ENCODE measurements around the gene MXD4.

Gene MXD4

GRCh38 chr4:2248821-2249261 is 13.1 kb downstream of the MXD4 start:
- DNase-seq (ENCODE audit: extremely low spot score), result no peak
- ChIA-PET POLR2A (interaction anchor here (1.0 to 1.1 kb wide), 2 partner anchors 8 to 13 kb away, joined by 4 to 5 read pairs; partner anchors contain the start of gene MXD4), CTCF (no interaction called here)
- TF ChIP-seq PKNOX1 (IDR thresholded peaks at IDR 0.05) (no peak), SP1 (IDR thresholded peaks at IDR 0.05) (no peak), SUZ12 (IDR thresholded peaks at IDR 0.05) (no peak), ARNT (IDR thresholded peaks at IDR 0.05) (no peak), FOXA1 (IDR thresholded peaks at IDR 0.05) (no peak), TARDBP (IDR thresholded peaks at IDR 0.05) (no peak), LEF1 (IDR thresholded peaks at IDR 0.05; ENCODE audit: borderline replicate concordance) (no peak), ELF4 (IDR thresholded peaks at IDR 0.05) (no peak), BHLHE40 (IDR thresholded peaks at IDR 0.05; ENCODE audit: borderline replicate concordance) (no peak), FOXM1 (IDR thresholded peaks at IDR 0.05; ENCODE audit: borderline replicate concordance) (no peak), HDGF (IDR thresholded peaks at IDR 0.05; ENCODE audit: borderline replicate concordance) (no peak), ZNF384 (IDR thresholded peaks at IDR 0.05) (no peak), L3MBTL2 (conservative IDR thresholded peaks at IDR 0.05) (no peak), FOXK2 (IDR thresholded peaks at IDR 0.05) (no peak), NFRKB (IDR thresholded peaks at IDR 0.05) (no peak), CTBP1 (IDR thresholded peaks at IDR 0.05; ENCODE audit: borderline replicate concordance) (no peak)

- POLR2A ChIA-PET, result interaction anchor here (1.0 to 1.1 kb wide), 2 partner anchors 9 to 14 kb away, joined by 4 to 5 read pairs; partner anchors contain the start of gene MXD4
- CTCF ChIA-PET, result no interaction called here
- no peak for TF ChIP-seq ARNT (IDR thresholded peaks at IDR 0.05)
- TF ChIP-seq LEF1 (IDR thresholded peaks at IDR 0.05; ENCODE audit: borderline replicate concordance), result no peak
- no peak for TF ChIP-seq FOXK2 (IDR thresholded peaks at IDR 0.05)
- TF ChIP-seq HDGF (IDR thresholded peaks at IDR 0.05; ENCODE audit: borderline replicate concordance), result no peak
- TF ChIP-seq CTBP1 (IDR thresholded peaks at IDR 0.05; ENCODE audit: borderline replicate concordance), result no peak
- TF ChIP-seq SP1 (IDR thresholded peaks at IDR 0.05), result no peak
- TF ChIP-seq ZNF384 (IDR thresholded peaks at IDR 0.05), result no peak
- TF ChIP-seq ELF4 (IDR thresholded peaks at IDR 0.05), result no peak
- TF ChIP-seq L3MBTL2 (conservative IDR thresholded peaks at IDR 0.05), result no peak
- TF ChIP-seq SUZ12 (IDR thresholded peaks at IDR 0.05), result no peak
- TF ChIP-seq FOXM1 (IDR thresholded peaks at IDR 0.05; ENCODE audit: borderline replicate concordance), result no peak
- TF ChIP-seq BHLHE40 (IDR thresholded peaks at IDR 0.05; ENCODE audit: borderline replicate concordance), result no peak
- no peak for TF ChIP-seq NFRKB (IDR thresholded peaks at IDR 0.05)
- no peak for TF ChIP-seq PKNOX1 (IDR thresholded peaks at IDR 0.05)
- TF ChIP-seq TARDBP (IDR thresholded peaks at IDR 0.05), result no peak
- TF ChIP-seq FOXA1 (IDR thresholded peaks at IDR 0.05), result no peak
- DNase-seq (ENCODE audit: extremely low spot score), result no peak
These were observed 13.7 kb downstream of the MXD4 start for GRCh38 chr4:2248044-2248780.

- TF ChIP-seq SP1 (IDR thresholded peaks at IDR 0.05), result no peak
- TF ChIP-seq LEF1 (IDR thresholded peaks at IDR 0.05; ENCODE audit: borderline replicate concordance), result no peak
- no peak for TF ChIP-seq BHLHE40 (IDR thresholded peaks at IDR 0.05; ENCODE audit: borderline replicate concordance)
- TF ChIP-seq FOXA1 (IDR thresholded peaks at IDR 0.05), result no peak
- TF ChIP-seq TARDBP (IDR thresholded peaks at IDR 0.05), result no peak
- TF ChIP-seq SUZ12 (IDR thresholded peaks at IDR 0.05), result no peak
- TF ChIP-seq CTBP1 (IDR thresholded peaks at IDR 0.05; ENCODE audit: borderline replicate concordance), result no peak
- no peak for TF ChIP-seq PKNOX1 (IDR thresholded peaks at IDR 0.05)
- TF ChIP-seq L3MBTL2 (conservative IDR thresholded peaks at IDR 0.05), result no peak
- no peak for TF ChIP-seq ZNF384 (IDR thresholded peaks at IDR 0.05)
- no peak for TF ChIP-seq FOXK2 (IDR thresholded peaks at IDR 0.05)
- TF ChIP-seq ARNT (IDR thresholded peaks at IDR 0.05), result no peak
- no peak for TF ChIP-seq FOXM1 (IDR thresholded peaks at IDR 0.05; ENCODE audit: borderline replicate concordance)
- ChIA-PET POLR2A (interaction anchor here (1.0 to 1.1 kb wide), 2 partner anchors 10 to 15 kb away, joined by 4 to 5 read pairs; partner anchors contain the start of gene MXD4), CTCF (no interaction called here)
- DNase-seq (ENCODE audit: extremely low spot score), result no peak
These were observed 14.5 kb downstream of the MXD4 start for GRCh38 chr4:2247128-2248043.

- TF ChIP-seq TARDBP (IDR thresholded peaks at IDR 0.05) (no peak), ELF4 (IDR thresholded peaks at IDR 0.05) (no peak), L3MBTL2 (conservative IDR thresholded peaks at IDR 0.05) (no peak), CTBP1 (IDR thresholded peaks at IDR 0.05; ENCODE audit: borderline replicate concordance) (no peak), SUZ12 (IDR thresholded peaks at IDR 0.05) (no peak), BHLHE40 (IDR thresholded peaks at IDR 0.05; ENCODE audit: borderline replicate concordance) (no peak), ARNT (IDR thresholded peaks at IDR 0.05) (no peak), SP1 (IDR thresholded peaks at IDR 0.05) (no peak), FOXM1 (IDR thresholded peaks at IDR 0.05; ENCODE audit: borderline replicate concordance) (no peak), PKNOX1 (IDR thresholded peaks at IDR 0.05) (no peak), ZNF384 (IDR thresholded peaks at IDR 0.05) (no peak)
- no peak for DNase-seq (ENCODE audit: extremely low spot score)
- POLR2A ChIA-PET, result interaction anchor here (0.9 kb wide), 1 partner anchor 16 kb away, joined by 3 read pairs; no protein-coding TSS in a partner anchor
- CTCF ChIA-PET, result no interaction called here
These were observed 15.4 kb downstream of the MXD4 start for GRCh38 chr4:2246384-2247127.
